Stimulated activated CD8-positive, alpha-beta memory T cell treated with anti-CD3 and anti-CD28 coated beads, Interleukin-4, amount 100 ng/mL, for 24 hours (primary cell): Measurements from ENCODE around the gene CEP250.

Experiments
- DNase-seq: peaks from one replicate; pipeline ENCODE4 v3.0.0-alpha.2; 2020; ENCODE audit warnings: low read depth

Gene CEP250

DNA sequence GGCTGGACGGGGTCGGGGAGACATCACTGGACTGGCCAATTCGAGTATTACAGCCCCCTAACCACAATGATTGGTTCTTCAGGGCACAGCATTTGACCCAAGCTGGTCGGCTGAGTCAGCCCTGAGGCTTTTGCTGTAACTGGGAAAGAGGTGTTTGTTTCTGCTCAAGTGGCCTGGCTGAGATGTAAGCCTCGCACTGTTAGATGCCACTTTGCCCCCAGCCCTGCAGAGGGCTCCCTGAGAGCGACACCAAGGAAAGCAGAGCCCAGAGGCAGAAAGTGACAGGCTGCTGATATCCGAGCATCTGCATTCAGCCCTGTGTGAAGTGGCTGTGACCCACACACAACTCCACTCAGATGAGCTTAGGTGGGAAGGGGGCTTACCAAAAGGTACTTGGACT, 105.9 kb downstream of the CEP250 start:
- no peak for DNase-seq

DNA sequence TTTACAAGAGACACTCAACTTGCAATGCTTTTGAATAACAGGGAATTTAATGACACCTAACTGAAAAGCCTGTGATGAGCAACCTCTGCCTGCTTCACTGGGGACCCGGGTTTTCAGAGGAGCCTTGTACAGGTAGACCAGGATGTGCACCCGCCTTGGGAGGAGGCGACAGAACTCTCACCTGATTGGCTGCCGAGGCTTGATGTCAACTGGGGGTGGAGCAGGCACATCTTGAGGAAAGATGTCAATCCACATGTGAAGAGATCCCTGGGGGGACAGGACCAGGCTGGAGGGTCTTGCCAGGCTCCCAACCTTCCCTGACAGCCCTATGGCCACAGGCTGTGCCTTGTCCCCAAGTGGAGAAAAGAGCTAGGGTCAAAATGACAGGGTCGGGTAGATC, 106.3 kb downstream of the CEP250 start:
- DNase-seq, result no peak

DNA sequence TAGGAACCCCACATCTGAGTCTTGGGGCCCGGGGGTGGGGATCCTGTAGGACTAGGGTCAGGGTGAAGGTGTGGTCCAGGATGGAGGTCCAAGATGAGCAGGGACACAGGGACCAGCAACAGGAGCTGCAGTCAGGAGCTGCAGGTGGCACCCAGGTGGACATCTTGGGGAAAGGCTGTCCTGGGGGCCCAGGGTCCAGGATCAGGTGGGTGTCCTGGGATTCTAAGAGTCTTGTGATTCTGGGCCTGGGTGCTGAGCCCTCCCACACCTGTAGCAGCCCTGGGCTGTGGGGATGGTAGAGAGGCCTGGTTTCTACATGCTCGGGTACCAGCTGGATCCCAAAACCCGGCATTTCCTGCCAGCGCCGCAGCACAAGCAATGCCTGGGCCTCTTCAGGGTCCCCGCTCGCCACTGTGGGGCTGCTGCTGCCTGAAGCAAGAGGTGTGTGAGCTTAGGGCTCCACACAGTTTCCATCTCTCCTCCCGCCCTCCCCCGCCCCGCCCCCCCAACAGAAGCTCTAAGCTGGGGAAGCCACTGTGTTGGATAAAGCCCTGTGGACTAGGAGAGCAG, 107.2 kb downstream of the CEP250 start:
- no peak for DNase-seq

DNA sequence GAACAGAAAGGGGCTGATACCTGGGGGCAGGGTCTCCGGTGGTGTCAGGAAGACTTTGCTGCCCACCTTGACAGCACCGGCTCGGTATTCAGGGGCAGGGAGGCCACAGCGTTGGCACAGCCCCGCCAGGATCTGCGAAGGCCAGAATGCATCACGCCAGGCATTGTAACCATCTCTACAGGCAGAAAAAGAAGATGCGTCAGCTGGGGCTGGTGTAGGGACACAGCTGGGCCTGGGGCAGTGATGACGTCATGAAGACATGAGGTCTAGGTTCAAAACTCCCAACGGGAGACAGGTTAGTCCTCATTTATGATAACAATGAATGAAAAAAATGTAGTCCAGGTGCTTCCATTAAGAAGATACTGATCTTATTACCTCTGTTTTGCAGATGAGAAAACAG, 108.4 kb downstream of the CEP250 start:
- DNase-seq, result no peak

DNA sequence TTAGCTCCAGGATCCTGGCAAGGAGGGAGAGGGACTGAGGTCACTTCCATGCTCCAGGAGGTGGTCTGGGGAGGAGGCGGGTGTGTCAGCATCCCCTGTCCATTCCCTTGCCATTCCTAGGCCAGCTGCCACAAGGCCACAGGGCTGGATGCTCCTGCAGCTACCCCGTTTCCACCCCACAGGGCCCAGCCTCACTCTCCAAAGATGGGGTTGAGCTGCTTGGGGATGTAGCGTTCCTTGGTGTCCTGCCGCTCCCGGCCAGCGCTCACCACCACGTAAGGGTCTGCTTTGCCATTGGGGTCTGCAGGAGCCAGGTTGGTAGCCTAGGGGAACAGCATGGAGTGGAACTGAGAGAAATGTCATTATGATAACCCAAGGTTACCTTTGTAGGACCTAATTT, 109.5 kb downstream of the CEP250 start:
- DNase-seq, result no peak

DNA sequence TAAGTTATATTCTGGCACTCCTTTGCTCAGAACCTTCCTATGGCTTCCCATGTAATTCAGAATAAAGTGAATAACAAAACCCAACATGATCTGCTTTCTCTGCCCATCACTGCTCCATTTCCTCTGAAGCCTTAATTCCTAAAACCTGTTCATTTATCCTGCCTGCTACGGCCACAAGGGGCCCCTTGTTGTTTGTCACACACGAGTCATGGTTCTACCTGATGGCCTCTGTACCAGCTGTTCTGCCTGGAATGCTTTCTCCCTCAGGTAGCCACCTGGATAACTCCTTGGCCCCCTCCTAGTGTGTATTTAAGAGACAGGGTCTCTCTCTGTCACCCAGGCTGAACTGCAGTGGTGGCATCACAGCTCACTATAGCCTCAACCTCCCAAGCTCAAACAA, 113.2 kb downstream of the CEP250 start:
- DNase-seq, result no peak
